NT2/D1 (cell line): ENCODE data around the gene DUSP15.

Experiments
- YY1 ChIP-seq: IDR thresholded peaks from 2 replicates; pipeline ENCODE4 v1.6.1; 2011; ENCODE audit not compliant: insufficient read length, insufficient read depth
- ZNF274 ChIP-seq: IDR thresholded peaks from 2 replicates; pipeline ENCODE4 v1.6.1; 2011; ENCODE audit warnings: mild to moderate bottlenecking, low read depth, low read length

DNA sequence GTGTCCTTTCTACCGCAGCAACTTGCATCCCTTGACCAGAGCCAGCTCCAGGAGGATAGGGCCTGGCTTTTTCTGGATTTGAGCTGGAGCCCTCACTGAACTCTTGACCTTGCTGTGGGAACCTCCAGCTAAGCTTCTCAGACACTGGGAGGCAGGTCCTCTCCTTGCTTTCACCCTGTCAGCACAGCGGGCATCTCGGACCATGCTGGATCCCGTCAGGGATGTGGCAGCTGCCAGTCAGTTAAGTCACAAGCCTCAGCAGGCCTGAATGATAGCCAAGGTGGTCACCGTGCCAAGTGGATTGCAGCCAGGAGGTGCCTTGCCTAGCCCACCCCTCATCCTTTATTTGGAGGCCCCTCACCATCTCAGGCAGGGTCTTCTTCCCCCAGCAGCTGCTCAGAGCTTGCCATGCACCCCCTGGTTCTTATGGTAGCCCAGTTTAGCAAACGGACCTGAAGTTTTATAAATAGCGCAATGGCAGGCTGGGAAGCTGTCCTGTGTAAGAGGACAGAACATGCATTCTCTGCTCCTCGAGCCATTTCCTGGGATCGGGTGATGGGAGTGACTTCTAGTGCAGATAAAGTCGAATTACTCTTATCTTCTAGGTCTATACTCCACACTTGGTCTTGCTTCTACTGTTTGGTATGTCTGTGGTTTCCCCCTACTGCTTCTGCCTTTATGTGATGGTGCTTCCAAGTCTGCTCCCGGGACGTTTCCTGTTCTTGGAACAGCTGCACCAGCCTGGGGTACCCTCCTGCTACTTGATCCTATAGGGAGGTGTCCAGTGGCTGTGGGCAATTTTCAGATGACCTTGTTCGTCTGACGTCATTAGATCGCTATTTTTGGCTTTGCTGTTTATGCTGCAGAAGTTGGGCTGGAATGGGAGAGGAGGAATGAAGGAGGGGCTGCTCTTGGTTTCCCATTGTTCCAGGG is 58.3 kb downstream of the DUSP15 start:
- TF ChIP-seq YY1 (no peak), ZNF274 (no peak)
